HCT116 (cell line): ENCODE results near the gene CSRNP2. TPM values are rescaled to one million over a fixed set of nuclear protein-coding genes. Genes with fewer than 3 reads are reported as not detected.

Experiments
- ATAC-seq: fragments of 200-7000 bp; cut with Tn5 transposase; 2 replicates; pipeline ENCODE4 v1.9.1; 2020; ENCODE audit warnings: mild to moderate bottlenecking, moderate library complexity
- BruUV-seq: library from RNA; stranded (reverse); fragments of 400-500 nt; replicated peaks from 2 replicates; lab custom pipeline; 2021; lab: Mats Ljungman, UMichigan
- CTCF ChIA-PET: fragments of 300-600 bp; sonication (Branson Sonifier 250); formaldehyde crosslinking; loops from one replicate; lab custom pipeline; 2021; ENCODE audit warnings: antibody characterized with exemption; lab: Charles Lee
- POLR2A ChIA-PET: fragments of 300-600, 350-600 bp; sonication (Branson Sonifier 250); formaldehyde crosslinking; loops from one replicate; lab custom pipeline; 2021; ENCODE audit warnings: antibody characterized with exemption; lab: Charles Lee
- RAD21 ChIA-PET, 2 experiments: fragments of 300-600 bp; sonication (Branson Sonifier 250); formaldehyde crosslinking; loops; one replicate each; lab custom pipeline; 2023; ENCODE audit warnings: low total read pairs in 2 of 2; ENCODE audit not compliant: uncharacterized antibody in 2 of 2, unreplicated experiment in 2 of 2, low non-redundant PET in 1 of 2; lab: Charles Lee
- DNase-seq: peaks from one replicate; pipeline ENCODE4 v3.0.0-alpha.2; 2010; ENCODE audit warnings: low read depth, low spot score
- H2AFZ ChIP-seq: fragments of 200-600 bp; shearing (Covaris generic), sonication (generic); 2 replicates; pipeline ENCODE4 v1.6.1; 2017; ENCODE audit warnings: low read depth, mixed run types, mixed read lengths, antibody characterized with exemption, low read length; ENCODE audit not compliant: poor library complexity, severe bottlenecking
- H3K27ac ChIP-seq: 2 replicates; pipeline ENCODE4 v1.5.1; 2012; ENCODE audit warnings: low read depth, low read length
- H3K27me3 ChIP-seq: fragments of 200-600 bp; sonication (generic); 2 replicates; pipeline ENCODE4 v1.6.1; 2016; ENCODE audit warnings: mixed run types, low read length, mixed read lengths; ENCODE audit not compliant: insufficient read depth
- H3K36me3 ChIP-seq, 2 experiments: fragments of 200-500 bp in 1 of 2; fragments of 200-600 bp in 1 of 2; sonication (Bioruptor generic) in 1 of 2; sonication (generic) in 1 of 2; 2 replicates each; pipeline versions ENCODE4 v1.5.1 to v1.6.1; 2014 to 2016; ENCODE audit warnings: low read length in 2 of 2, inconsistent platforms in 1 of 2, mixed read lengths in 1 of 2, mixed run types in 1 of 2; ENCODE audit not compliant: insufficient read depth in 2 of 2, control insufficient read depth in 1 of 2
- H3K4me1 ChIP-seq, 2 experiments: fragments of 200-600 bp in 1 of 2; sonication (generic) in 1 of 2; 2 replicates each; pipeline versions ENCODE4 v1.5.1 to v1.6.1; 2012 to 2017; ENCODE audit warnings: low read length in 2 of 2, inconsistent platforms in 1 of 2, mild to moderate bottlenecking in 1 of 2, mixed read lengths in 1 of 2, mixed run types in 1 of 2, moderate library complexity in 1 of 2; ENCODE audit not compliant: insufficient read depth in 2 of 2, control insufficient read depth in 1 of 2
- H3K4me2 ChIP-seq: fragments of 200-600 bp; sonication (generic); 2 replicates; pipeline ENCODE4 v1.6.1; 2017; ENCODE audit warnings: mixed run types, low read length, mixed read lengths
- H3K4me3 ChIP-seq, 2 experiments: fragments of 200-600 bp in 1 of 2; sonication (generic) in 1 of 2; replicated peaks in 1 of 2; 2 replicates each; pipeline ENCODE4 v1.5.1; 2011 to 2016; ENCODE audit warnings: low read length in 2 of 2, control low read depth in 1 of 2, low read depth in 1 of 2, mild to moderate bottlenecking in 1 of 2, mixed read lengths in 1 of 2, mixed run types in 1 of 2
- H3K79me2 ChIP-seq: fragments of 200-600 bp; sonication (generic); 2 replicates; pipeline ENCODE4 v1.6.1; 2017; ENCODE audit warnings: mild to moderate bottlenecking, mixed run types, low read length, moderate library complexity, mixed read lengths; ENCODE audit not compliant: insufficient read depth
- H3K9ac ChIP-seq: fragments of 200-600 bp; sonication (generic); 2 replicates; pipeline ENCODE4 v1.6.1; 2016; ENCODE audit warnings: low read length, mixed read lengths
- H3K9me2 ChIP-seq: fragments of 200-600 bp; sonication (generic), shearing (Covaris generic); 2 replicates; pipeline ENCODE4 v1.6.1; 2017; ENCODE audit warnings: mixed run types, mild to moderate bottlenecking, moderate library complexity; ENCODE audit not compliant: insufficient read depth
- H3K9me3 ChIP-seq, 2 experiments: fragments of 200-500 bp in 1 of 2; fragments of 200-600 bp in 1 of 2; sonication (Bioruptor generic) in 1 of 2; sonication (generic) in 1 of 2; 2 replicates each; pipeline ENCODE4 v1.6.1; 2014 to 2017; ENCODE audit warnings: low read length in 2 of 2, mixed read lengths in 2 of 2, inconsistent platforms in 1 of 2, low read depth in 1 of 2, mild to moderate bottlenecking in 1 of 2, mixed run types in 1 of 2, moderate library complexity in 1 of 2; ENCODE audit not compliant: control insufficient read depth in 1 of 2, insufficient read depth in 1 of 2
- H4K20me1 ChIP-seq: fragments of 200-600 bp; sonication (generic), shearing (Covaris generic); 2 replicates; pipeline ENCODE4 v1.6.1; 2017; ENCODE audit warnings: mixed run types, mild to moderate bottlenecking, moderate library complexity; ENCODE audit not compliant: insufficient read depth
- CEBPB ChIP-seq: IDR thresholded peaks from 2 replicates; pipeline ENCODE4 v1.6.1; 2012; ENCODE audit warnings: low read depth
- EGR1 ChIP-seq: IDR thresholded peaks from 2 replicates; pipeline ENCODE4 v1.6.1; 2012; ENCODE audit warnings: low read depth
- ELF1 ChIP-seq: IDR thresholded peaks from 2 replicates; pipeline ENCODE4 v1.6.1; 2012; ENCODE audit warnings: low read depth, borderline replicate concordance
- EZH2 ChIP-seq: fragments of 200-600 bp; sonication (generic); IDR thresholded peaks from 2 replicates; pipeline ENCODE4 v1.6.1; 2017; ENCODE audit warnings: antibody characterized with exemption, mixed run types
- FOSL1 ChIP-seq: IDR thresholded peaks from 2 replicates; pipeline ENCODE4 v1.6.1; 2012; ENCODE audit warnings: low read depth
- JUND ChIP-seq: IDR thresholded peaks from 2 replicates; pipeline ENCODE4 v1.6.1; 2012
- MAX ChIP-seq: IDR thresholded peaks from 2 replicates; pipeline ENCODE4 v1.6.1; 2012
- RAD21 ChIP-seq: IDR thresholded peaks from 2 replicates; pipeline ENCODE4 v1.6.1; 2012; ENCODE audit warnings: low read depth, mild to moderate bottlenecking
- YY1 ChIP-seq: IDR thresholded peaks from 2 replicates; pipeline ENCODE4 v1.6.1; 2011; ENCODE audit warnings: low read length, low read depth, moderate library complexity, mild to moderate bottlenecking; ENCODE audit not compliant: insufficient replicate concordance; ENCODE audit errors: extremely low read depth
- ZFX ChIP-seq: fragments of 450-650 bp; IDR thresholded peaks from 2 replicates; pipeline ENCODE4 v1.6.1; 2017
- intact Hi-C: fragments of 100-400 bp; cut with micrococcal nuclease; formaldehyde crosslinking; loops from 2 replicates; pipeline ENCODE4 v1.10.0; 2022
- total RNA-seq: library from RNA; stranded (reverse); gene quantifications from one replicate; pipeline ENCODE4 v1.2.1, GENCODE V29; 2021; ENCODE audit not compliant: unreplicated experiment

CSRNP2 gene
- total RNA-seq, 1 experiment from 2014 or later = 19.0 TPM

GRCh38 chr12:51056242-51056641 is 27.2 kb downstream of the CSRNP2 start:
- Histone ChIP-seq H3K4me2 (no peak overlapping the region), H3K9me3 (no peaks in the 10 kb centered on the region), H4K20me1 (no peaks in the 10 kb centered on the region), H3K9ac (no peak overlapping the region), H3K9me2 (no peaks in the 10 kb centered on the region), H3K4me1 (no peaks in the 10 kb centered on the region), H3K36me3 (peaks cover 55 to 59% of the 10 kb centered on the region in 2 experiments), H3K79me2 (peaks cover 12% of the 10 kb centered on the region; the same call in 1 of the 2 replicates), H3K27me3 (no peaks in the 10 kb centered on the region), H2AFZ (no peak overlapping the region), H3K4me3 (no peak overlapping the region), H3K27ac (no peak overlapping the region)
- ATAC-seq (no peak), DNase-seq (no peak)
- RAD21 ChIA-PET = no interaction called here
- CTCF ChIA-PET = no interaction called here
- POLR2A ChIA-PET = interaction anchor here (0.9 kb wide), 1 partner anchor 27 kb away, joined by 3 read pairs; the partner anchor contains the start of gene CSRNP2
- intact Hi-C loops = no loop called here
- no TSS peak for BruUV-seq
- no peak for TF ChIP-seq JUND

GRCh38 chr12:51055060-51055459 is 28.3 kb downstream of the CSRNP2 start:
- TF ChIP-seq EGR1 = no peak
- no peak for TF ChIP-seq MAX
- TF ChIP-seq CEBPB = no peak
- no peak for TF ChIP-seq EZH2
- TF ChIP-seq ZFX = no peak
- TF ChIP-seq FOSL1 = no peak
- TF ChIP-seq ELF1 = no peak
- TF ChIP-seq RAD21 = no peak
- TF ChIP-seq YY1 = no peak
- ATAC-seq (no peak), DNase-seq (no peak)
- RAD21 ChIA-PET = no interaction called here
- no peaks in the 10 kb centered on the region for H3K4me1 ChIP-seq
- H3K36me3 ChIP-seq = peaks cover 50 to 54% of the 10 kb centered on the region in 2 experiments
- no peaks in the 10 kb centered on the region for H3K9me2 ChIP-seq
- H2AFZ ChIP-seq = no peak overlapping the region
- H3K79me2 ChIP-seq = peaks cover 18% of the 10 kb centered on the region
- intact Hi-C loops = no loop called here
- no peak overlapping the region for H3K9ac ChIP-seq
- H3K4me3 ChIP-seq = no peak overlapping the region
- no peaks in the 10 kb centered on the region for H4K20me1 ChIP-seq
- BruUV-seq = no TSS peak
- H3K4me2 ChIP-seq = no peak overlapping the region
- H3K27me3 ChIP-seq = no peaks in the 10 kb centered on the region
- no peak overlapping the region for H3K27ac ChIP-seq
- no peaks in the 10 kb centered on the region for H3K9me3 ChIP-seq
- POLR2A ChIA-PET = no interaction called here
- CTCF ChIA-PET = no interaction called here
